Natural killer cell treated with Interleukin-12 subunit alpha and Interleukin-12 subunit beta and Interleukin-15 and Interleukin-18, amount 100 ng/mL, for 72 hours (primary cell): Measurements from ENCODE around the gene RNU1-2. TPM values are rescaled to one million over a fixed set of nuclear protein-coding genes. Genes with fewer than 3 reads are reported as not detected.
"Not testable (repeated sequence)": the region's sequence is repeated elsewhere in the genome, so short reads cannot be mapped to it uniquely, and the experiment has no call there.

Experiments used
- ATAC-seq, 2 donors: fragments of 150-1000 bp; cut with Tn5 transposase in 1 of 2; sonication (Bioruptor Pico), chemical (Tn5 transposase) in 1 of 2; 2 replicates each; pipeline ENCODE4 v1.10.0; 2021
- DNase-seq: peaks from one replicate; pipeline ENCODE4 v3.0.0; 2022; ENCODE audit warnings: low spot score
- H3K27ac Mint-ChIP-seq, 2 donors: 1 replicate in 1 of 2; 2 replicates in 1 of 2; pipeline ENCODE4 v1.8.0; 2022; ENCODE audit warnings: mixed read lengths in 2 of 2, mild to moderate bottlenecking in 1 of 2, moderate library complexity in 1 of 2
- H3K27me3 Mint-ChIP-seq, 2 donors: 1 replicate in 1 of 2; 2 replicates in 1 of 2; pipeline ENCODE4 v1.8.0; 2022; ENCODE audit warnings: mixed read lengths in 2 of 2
- H3K36me3 Mint-ChIP-seq: one replicate; pipeline ENCODE4 v1.8.0; 2022; ENCODE audit warnings: mixed read lengths
- H3K4me1 Mint-ChIP-seq, 2 donors: 1 replicate in 1 of 2; 2 replicates in 1 of 2; pipeline ENCODE4 v1.8.0; 2022; ENCODE audit warnings: low read depth in 2 of 2, mixed read lengths in 2 of 2, mild to moderate bottlenecking in 1 of 2
- H3K4me3 Mint-ChIP-seq: one replicate; pipeline ENCODE4 v1.8.0; 2022; ENCODE audit warnings: mixed read lengths
- H3K9me3 Mint-ChIP-seq: 2 replicates; pipeline ENCODE4 v1.8.0; 2022; ENCODE audit warnings: mixed read lengths
- total RNA-seq, 2 donors: library from RNA; stranded (reverse); gene quantifications; one replicate each; pipeline ENCODE4 v1.2.3, GENCODE V29; 2022

Gene RNU1-2
- total RNA-seq, 2 donors from 2014 or later, result 1,591 to 3,879 TPM

GRCh38 chr1:16873076-16873879 is 22.5 kb upstream of the RNU1-2 start:
- peak; percentile 71 for DNase-seq
- not testable (repeated sequence) for H3K4me1 Mint-ChIP-seq, H3K9me3 Mint-ChIP-seq, H3K36me3 Mint-ChIP-seq
- peak in 1 of 2 donors; percentile 61 for ATAC-seq
- peak overlapping the region in 1 of 2 donors; percentile 61 for H3K27ac Mint-ChIP-seq
- H3K4me3 Mint-ChIP-seq, result peak overlapping the region; percentile 66
- H3K27me3 Mint-ChIP-seq, result peaks cover 19 to 57% of the 10 kb centered on the region in 2 donors

DNA sequence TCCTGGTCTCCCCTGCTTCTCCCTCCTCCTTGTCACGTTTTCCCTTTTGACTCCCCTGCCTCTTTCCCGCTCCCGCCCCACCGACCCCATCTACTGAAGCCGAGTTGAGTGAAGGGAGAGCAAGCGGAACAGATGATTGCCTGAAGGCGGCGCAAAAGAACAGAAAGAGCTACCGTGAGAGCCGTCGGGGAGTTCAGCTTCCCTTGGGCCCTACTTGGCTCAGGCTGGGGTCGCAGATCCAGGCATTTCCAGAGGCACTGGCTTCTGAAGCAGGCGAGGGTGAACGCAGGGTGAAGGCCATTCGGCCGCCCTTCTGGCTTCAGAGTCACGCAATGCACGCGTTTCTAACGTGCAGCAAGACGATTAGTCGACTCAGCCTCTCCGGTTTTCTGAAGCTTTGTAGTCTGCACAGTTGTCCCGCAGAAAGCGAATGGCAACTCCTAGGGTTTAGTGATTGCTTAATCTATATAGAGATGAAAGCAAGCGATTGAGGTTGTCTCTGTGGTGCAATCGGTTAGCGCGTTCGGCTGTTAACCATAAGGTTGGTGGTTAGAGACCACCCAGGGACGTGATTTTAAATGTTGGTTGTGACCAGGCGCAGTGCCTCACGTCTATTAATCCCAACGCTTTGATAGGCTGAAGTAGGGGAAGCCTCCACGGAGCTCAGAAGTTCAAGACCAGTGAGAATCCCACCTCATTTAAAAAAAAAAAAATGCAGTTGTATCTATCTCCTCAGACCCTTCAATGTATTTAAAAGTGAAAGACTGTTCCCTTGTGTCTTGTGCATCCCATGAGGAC is 20.6 kb upstream of the RNU1-2 start:
- H3K27me3 Mint-ChIP-seq, result peaks cover 25 to 55% of the 10 kb centered on the region in 2 donors
- H3K36me3 Mint-ChIP-seq, ATAC-seq, H3K27ac Mint-ChIP-seq, H3K9me3 Mint-ChIP-seq, H3K4me3 Mint-ChIP-seq, DNase-seq, H3K4me1 Mint-ChIP-seq: not testable (repeated sequence)

GRCh38 chr1:16881742-16882141 is 14.0 kb upstream of the RNU1-2 start:
- H3K27me3 Mint-ChIP-seq, result peaks cover 28 to 63% of the 10 kb centered on the region in 2 donors
- ATAC-seq, H3K4me1 Mint-ChIP-seq, H3K9me3 Mint-ChIP-seq, H3K36me3 Mint-ChIP-seq, DNase-seq, H3K4me3 Mint-ChIP-seq, H3K27ac Mint-ChIP-seq: not testable (repeated sequence)

GRCh38 chr1:16882986-16883385 is 12.8 kb upstream of the RNU1-2 start:
- Mint-ChIP-seq H3K36me3 (no peaks in the 10 kb centered on the region), H3K27me3 (peaks cover 28 to 57% of the 10 kb centered on the region in 2 donors), H3K9me3 (no peaks in the 10 kb centered on the region), H3K4me1 (peaks cover 0 to 5% of the 10 kb centered on the region in 2 donors), H3K27ac (no peak overlapping the region), H3K4me3 (no peak overlapping the region)
- ATAC-seq (no peak), DNase-seq (no peak)

- H3K9me3 Mint-ChIP-seq, DNase-seq, H3K4me3 Mint-ChIP-seq, ATAC-seq, H3K36me3 Mint-ChIP-seq, H3K27ac Mint-ChIP-seq: not testable (repeated sequence)
- peaks cover 8 to 13% of the 10 kb centered on the region in 2 donors for H3K4me1 Mint-ChIP-seq
- peaks cover 25 to 49% of the 10 kb centered on the region in 2 donors for H3K27me3 Mint-ChIP-seq
These were observed 11.3 kb upstream of the RNU1-2 start for GRCh38 chr1:16884487-16884886.

DNA sequence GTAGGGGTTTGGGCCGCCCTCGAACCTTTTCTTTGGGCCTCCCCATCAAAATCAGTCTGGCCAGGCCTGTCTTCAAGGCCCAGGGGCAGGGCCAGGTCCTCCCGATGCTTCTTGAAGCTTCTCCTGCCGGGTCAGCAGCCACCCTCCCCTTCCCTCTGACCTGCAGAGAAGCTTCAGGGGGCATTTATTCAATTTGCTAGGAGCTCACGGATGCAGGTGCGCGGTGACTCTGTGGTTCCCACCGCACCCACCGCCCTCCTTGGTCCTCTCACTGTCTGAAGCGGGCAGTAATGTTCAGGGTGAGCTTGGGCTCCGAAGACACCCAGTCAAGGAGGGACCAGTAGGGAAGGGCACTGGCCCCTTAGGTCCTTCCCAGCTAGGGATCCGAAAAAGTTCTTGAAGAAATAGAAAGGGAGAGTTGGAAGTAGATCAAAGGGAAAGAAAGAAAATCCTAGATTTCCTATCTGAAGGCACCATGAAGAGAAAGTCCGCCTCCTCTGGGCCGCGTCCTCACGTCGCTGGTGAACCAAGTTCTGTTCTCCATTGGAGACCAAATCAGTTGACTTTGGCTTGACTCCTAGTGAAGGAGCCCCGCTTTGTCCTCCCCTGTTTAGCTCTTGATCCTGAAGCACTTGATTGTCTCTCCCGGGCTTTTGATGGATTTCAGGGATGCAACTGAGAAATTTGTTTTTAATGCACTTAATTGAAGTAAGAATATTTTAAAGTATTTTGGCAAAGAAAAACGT is 8.7 kb upstream of the RNU1-2 start:
- H3K27me3 Mint-ChIP-seq, result peaks cover 17 to 37% of the 10 kb centered on the region in 2 donors
- no peaks in the 10 kb centered on the region for H3K36me3 Mint-ChIP-seq
- peaks cover 12 to 18% of the 10 kb centered on the region in 2 donors for H3K4me1 Mint-ChIP-seq
- no peaks in the 10 kb centered on the region for H3K9me3 Mint-ChIP-seq
- no peak overlapping the region for H3K27ac Mint-ChIP-seq
- DNase-seq (no peak), ATAC-seq (no peak)
- no peak overlapping the region for H3K4me3 Mint-ChIP-seq

DNA sequence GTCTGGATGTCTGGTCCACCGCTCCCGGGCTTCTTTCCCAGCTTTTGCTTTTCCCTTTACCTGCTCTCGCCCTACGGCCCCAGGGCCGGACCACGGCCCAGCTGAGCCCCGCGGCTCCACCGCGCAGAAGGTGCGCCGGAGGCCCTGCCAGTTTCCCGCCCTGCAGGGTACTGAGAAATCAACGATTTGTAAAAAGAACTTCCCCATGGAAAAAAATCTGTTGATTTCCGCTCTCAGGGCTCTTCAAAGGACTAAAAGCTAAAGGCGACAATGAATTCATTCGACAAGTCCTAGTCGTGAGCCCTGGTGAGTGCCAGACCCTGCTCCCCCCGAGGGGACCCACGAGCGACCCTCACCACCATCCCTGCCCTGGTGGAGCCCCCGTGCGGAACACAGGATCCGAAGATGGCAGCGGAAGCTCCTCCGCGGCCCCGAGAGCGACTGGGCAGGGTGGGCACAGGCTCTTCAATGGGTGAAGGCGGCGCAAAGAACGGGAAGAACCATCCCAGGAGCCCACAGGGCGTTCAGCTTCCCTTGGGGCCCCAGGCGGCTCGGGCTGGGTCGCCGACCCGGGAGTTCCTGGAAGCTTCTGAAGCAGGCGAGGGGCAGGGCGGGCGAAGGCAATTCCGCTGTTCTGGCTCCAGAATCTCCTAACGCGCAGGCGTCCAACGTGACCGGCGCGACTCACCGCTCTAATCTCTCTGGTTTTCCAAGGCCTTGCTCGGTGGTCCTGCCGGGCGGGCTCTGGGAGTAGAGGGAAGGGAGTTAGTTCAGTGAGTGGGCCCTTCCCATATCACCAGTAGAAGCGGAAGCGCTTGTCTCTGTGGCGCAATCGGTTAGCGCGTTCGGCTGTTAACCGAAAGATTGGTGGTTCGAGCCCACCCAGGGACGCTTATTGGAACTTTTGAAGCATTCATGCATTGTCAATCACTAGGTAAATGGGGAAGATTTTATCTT is 6.6 kb upstream of the RNU1-2 start:
- Mint-ChIP-seq H3K36me3 (no peaks in the 10 kb centered on the region), H3K4me3 (peak overlapping the region; percentile 85), H3K27ac (peak overlapping the region; percentile 75 to 88), H3K4me1 (peaks cover 12 to 18% of the 10 kb centered on the region in 2 donors), H3K27me3 (peaks cover 4 to 16% of the 10 kb centered on the region in 2 donors), H3K9me3 (no peaks in the 10 kb centered on the region)
- ATAC-seq (peak; percentile 76 to 81), DNase-seq (peak; percentile 65)

- not testable (repeated sequence) for H3K27me3 Mint-ChIP-seq, DNase-seq, H3K9me3 Mint-ChIP-seq, H3K27ac Mint-ChIP-seq, H3K36me3 Mint-ChIP-seq, ATAC-seq
- Mint-ChIP-seq H3K4me3 (peak overlapping the region; percentile 85), H3K4me1 (peaks cover 17 to 23% of the 10 kb centered on the region in 2 donors)
These were observed 5.2 kb upstream of the RNU1-2 start for GRCh38 chr1:16890539-16891021.

DNA sequence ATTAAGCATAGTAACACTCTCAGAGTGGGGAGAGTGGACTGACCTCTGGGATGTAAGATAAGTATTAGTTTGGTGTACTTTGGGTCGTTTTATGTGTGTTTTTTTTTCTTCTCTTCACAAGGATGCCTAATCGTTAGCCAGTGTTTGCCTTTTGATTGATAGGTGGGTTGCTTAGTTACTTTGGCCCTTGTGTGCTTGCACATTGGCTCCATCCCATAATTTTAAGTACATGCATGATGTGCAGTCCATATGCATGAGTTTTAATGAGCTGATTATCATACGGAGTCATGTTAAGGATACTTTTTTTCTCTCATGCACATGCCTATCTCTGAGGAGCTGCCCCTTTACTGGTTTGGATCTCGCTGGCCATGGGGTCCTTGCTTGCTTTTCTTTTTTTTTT is 4.7 kb upstream of the RNU1-2 start:
- H3K27ac Mint-ChIP-seq, H3K9me3 Mint-ChIP-seq, DNase-seq, ATAC-seq, H3K4me3 Mint-ChIP-seq, H3K27me3 Mint-ChIP-seq, H3K36me3 Mint-ChIP-seq: not testable (repeated sequence)
- H3K4me1 Mint-ChIP-seq, result peaks cover 20 to 26% of the 10 kb centered on the region in 2 donors

- H3K9me3 Mint-ChIP-seq, DNase-seq, H3K4me3 Mint-ChIP-seq, H3K27ac Mint-ChIP-seq, ATAC-seq, H3K36me3 Mint-ChIP-seq, H3K27me3 Mint-ChIP-seq: not testable (repeated sequence)
- H3K4me1 Mint-ChIP-seq, result peaks cover 36 to 44% of the 10 kb centered on the region in 2 donors
These were observed 2.7 kb upstream of the RNU1-2 start for GRCh38 chr1:16892978-16893525.

- Mint-ChIP-seq H3K27ac (peak overlapping the region in 1 of 2 donors; percentile 95), H3K4me1 (peaks cover 35 to 46% of the 10 kb centered on the region in 2 donors)
- not testable (repeated sequence) for ATAC-seq, H3K4me3 Mint-ChIP-seq, H3K36me3 Mint-ChIP-seq, H3K9me3 Mint-ChIP-seq, H3K27me3 Mint-ChIP-seq, DNase-seq
These were observed 2.0 kb upstream of the RNU1-2 start for GRCh38 chr1:16893796-16894195.

- peak overlapping the region in 1 of 2 donors; percentile 95 for H3K27ac Mint-ChIP-seq
These were observed 1.4 kb upstream of the RNU1-2 start for GRCh38 chr1:16894338-16894737.

More at GRCh38 chr1:16894338-16894737, 1.4 kb upstream of the RNU1-2 start:
- H3K4me3 Mint-ChIP-seq, result peak overlapping the region; percentile 33
- H3K27me3 Mint-ChIP-seq, H3K9me3 Mint-ChIP-seq, H3K36me3 Mint-ChIP-seq, ATAC-seq, DNase-seq: not testable (repeated sequence)
- H3K4me1 Mint-ChIP-seq, result peaks cover 30 to 40% of the 10 kb centered on the region in 2 donors
